ENCODE measurements around the gene KIAA0513.

The KIAA0513 gene

DNA sequence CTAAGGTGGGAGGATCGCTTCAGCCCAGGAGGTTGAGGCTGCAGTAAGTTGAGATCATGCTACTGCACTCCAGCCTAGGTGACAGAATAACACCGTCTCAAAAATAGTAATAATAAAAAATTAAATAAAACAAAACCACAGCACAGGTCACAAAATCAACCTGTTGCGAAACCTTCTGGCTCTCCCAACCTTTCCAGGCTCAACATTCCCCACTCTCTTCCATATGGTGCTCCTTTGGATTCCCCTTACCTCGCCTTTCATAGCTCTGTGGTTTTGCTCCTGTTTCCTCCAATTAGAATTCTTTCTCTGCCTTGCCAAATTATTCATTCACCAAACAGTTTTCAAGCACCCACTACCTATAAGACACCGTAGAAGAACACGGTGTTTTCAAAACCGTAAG lies 21.0 kb upstream of the KIAA0513 start:
- Histone ChIP-seq H3K27me3 (ENCODE audit: control insufficient read depth in 1 of 2, insufficient read depth in 2 of 2, low read length in 2 of 2) (no peaks in the 10 kb centered on the region), H3K4me3 (ENCODE audit: low read depth in 1 of 2, low read length in 2 of 2) (no peak overlapping the region), H3K4me1 (ENCODE audit: insufficient read depth, low read length) (peaks cover 69% of the 10 kb centered on the region), H3K27ac (ENCODE audit: low read depth, low read length) (no peak overlapping the region), H3K9ac (ENCODE audit: low read length) (no peak overlapping the region), H3K36me3 (ENCODE audit: insufficient read depth, low read length) (no peaks in the 10 kb centered on the region), H3K9me3 (ENCODE audit: low read length) (no peaks in the 10 kb centered on the region)

DNA sequence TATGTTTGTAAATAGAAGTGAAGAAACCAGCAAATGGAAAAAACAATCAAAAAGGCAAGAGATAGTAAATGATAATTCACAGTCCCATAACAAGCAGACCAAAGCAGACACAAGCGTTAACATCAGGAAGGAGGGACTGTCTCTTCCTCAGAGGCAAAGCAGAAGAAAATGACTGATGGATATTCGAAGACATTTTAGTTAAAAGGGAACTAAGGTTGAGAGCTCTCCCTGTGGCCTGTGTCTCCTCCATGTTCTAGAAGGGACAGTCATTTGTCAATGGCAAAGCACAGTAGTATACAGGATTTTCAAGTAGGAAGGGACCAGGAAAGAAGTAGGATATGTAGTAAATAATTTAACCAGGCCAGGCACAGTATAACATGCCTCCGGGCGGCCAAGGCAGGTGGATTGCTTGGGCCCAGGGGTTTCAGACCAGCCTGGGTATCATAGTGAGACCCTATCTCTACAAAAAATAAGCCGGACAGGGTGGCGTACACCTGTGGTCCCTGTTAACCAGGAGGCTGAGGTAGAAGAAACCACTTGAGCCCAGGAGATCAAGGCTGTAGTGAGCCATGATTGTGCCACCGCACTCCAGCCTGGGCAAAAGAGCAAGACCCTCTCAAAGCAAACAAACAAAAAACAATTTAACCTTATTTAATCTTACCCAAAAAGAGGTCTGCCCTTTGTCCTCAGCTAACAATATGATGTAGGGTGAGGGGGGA lies 19.9 kb upstream of the KIAA0513 start:
- Histone ChIP-seq H3K9ac (ENCODE audit: low read length) (no peak overlapping the region), H3K4me1 (ENCODE audit: insufficient read depth, low read length) (peaks cover 59% of the 10 kb centered on the region), H3K4me3 (ENCODE audit: low read depth in 1 of 2, low read length in 2 of 2) (no peak overlapping the region), H3K27ac (ENCODE audit: low read depth, low read length) (no peak overlapping the region), H3K27me3 (ENCODE audit: control insufficient read depth in 1 of 2, insufficient read depth in 2 of 2, low read length in 2 of 2) (no peaks in the 10 kb centered on the region), H3K9me3 (ENCODE audit: low read length) (no peaks in the 10 kb centered on the region), H3K36me3 (ENCODE audit: insufficient read depth, low read length) (no peaks in the 10 kb centered on the region)

DNA sequence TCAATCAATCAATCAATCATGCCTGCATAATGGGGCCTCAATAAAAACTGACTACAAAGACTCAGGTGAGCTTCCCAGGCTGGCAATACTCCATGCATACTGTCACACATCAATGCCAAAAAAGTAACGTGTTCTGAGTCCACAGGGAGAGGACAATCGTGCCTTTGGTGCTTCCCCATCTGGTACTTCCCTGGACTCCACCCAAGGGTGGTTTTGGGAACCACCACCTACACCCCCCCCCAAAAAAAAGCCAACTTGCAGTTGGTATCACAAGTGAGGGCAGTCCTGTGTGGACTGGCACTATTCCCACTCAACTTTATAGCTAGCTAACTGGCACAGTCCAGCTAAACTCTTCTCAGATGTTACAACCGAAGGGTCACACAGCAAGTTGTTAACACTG lies 19.3 kb upstream of the KIAA0513 start:
- Histone ChIP-seq H3K27me3 (ENCODE audit: control insufficient read depth in 1 of 2, insufficient read depth in 2 of 2, low read length in 2 of 2) (no peaks in the 10 kb centered on the region), H3K36me3 (ENCODE audit: insufficient read depth, low read length) (no peaks in the 10 kb centered on the region), H3K27ac (ENCODE audit: low read depth, low read length) (no peak overlapping the region), H3K4me1 (ENCODE audit: insufficient read depth, low read length) (peaks cover 53% of the 10 kb centered on the region), H3K9ac (ENCODE audit: low read length) (no peak overlapping the region), H3K9me3 (ENCODE audit: low read length) (no peaks in the 10 kb centered on the region), H3K4me3 (ENCODE audit: low read depth in 1 of 2, low read length in 2 of 2) (no peak overlapping the region)

DNA sequence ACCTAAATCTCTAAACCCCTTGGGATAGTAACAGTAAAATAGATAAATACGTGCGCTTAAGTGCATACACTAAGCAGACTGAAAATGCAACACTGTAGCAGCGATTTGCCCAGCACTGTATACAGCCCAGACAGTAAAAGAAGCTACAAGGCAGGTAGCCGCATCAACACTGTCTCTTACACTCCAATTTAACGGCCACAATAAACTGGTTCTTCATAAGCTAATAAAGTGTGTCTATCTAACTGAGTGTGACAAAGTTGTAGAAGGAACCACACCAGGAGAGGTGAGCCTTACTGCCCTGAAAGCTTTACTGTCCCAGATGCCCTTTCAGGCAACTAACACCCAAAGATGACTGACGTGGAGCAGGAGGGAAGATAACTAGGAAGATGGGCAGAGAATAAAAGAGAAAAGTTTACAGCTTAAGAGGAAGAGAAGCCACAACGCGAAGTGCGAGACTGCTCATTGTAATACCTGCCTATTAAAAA lies 17.1 kb upstream of the KIAA0513 start:
- H3K9ac ChIP-seq (ENCODE audit: low read length), result peak overlapping the region; percentile 93
- peak overlapping the region; percentile 100 for H3K27ac ChIP-seq (ENCODE audit: low read depth, low read length)
- H3K9me3 ChIP-seq (ENCODE audit: low read length), result no peaks in the 10 kb centered on the region
- H3K4me3 ChIP-seq (ENCODE audit: low read depth in 1 of 2, low read length in 2 of 2), result peak overlapping the region; percentile 83 to 89
- H3K27me3 ChIP-seq (ENCODE audit: control insufficient read depth in 1 of 2, insufficient read depth in 2 of 2, low read length in 2 of 2), result no peaks in the 10 kb centered on the region
- no peaks in the 10 kb centered on the region for H3K36me3 ChIP-seq (ENCODE audit: insufficient read depth, low read length)
- peaks cover 30% of the 10 kb centered on the region for H3K4me1 ChIP-seq (ENCODE audit: insufficient read depth, low read length)

DNA sequence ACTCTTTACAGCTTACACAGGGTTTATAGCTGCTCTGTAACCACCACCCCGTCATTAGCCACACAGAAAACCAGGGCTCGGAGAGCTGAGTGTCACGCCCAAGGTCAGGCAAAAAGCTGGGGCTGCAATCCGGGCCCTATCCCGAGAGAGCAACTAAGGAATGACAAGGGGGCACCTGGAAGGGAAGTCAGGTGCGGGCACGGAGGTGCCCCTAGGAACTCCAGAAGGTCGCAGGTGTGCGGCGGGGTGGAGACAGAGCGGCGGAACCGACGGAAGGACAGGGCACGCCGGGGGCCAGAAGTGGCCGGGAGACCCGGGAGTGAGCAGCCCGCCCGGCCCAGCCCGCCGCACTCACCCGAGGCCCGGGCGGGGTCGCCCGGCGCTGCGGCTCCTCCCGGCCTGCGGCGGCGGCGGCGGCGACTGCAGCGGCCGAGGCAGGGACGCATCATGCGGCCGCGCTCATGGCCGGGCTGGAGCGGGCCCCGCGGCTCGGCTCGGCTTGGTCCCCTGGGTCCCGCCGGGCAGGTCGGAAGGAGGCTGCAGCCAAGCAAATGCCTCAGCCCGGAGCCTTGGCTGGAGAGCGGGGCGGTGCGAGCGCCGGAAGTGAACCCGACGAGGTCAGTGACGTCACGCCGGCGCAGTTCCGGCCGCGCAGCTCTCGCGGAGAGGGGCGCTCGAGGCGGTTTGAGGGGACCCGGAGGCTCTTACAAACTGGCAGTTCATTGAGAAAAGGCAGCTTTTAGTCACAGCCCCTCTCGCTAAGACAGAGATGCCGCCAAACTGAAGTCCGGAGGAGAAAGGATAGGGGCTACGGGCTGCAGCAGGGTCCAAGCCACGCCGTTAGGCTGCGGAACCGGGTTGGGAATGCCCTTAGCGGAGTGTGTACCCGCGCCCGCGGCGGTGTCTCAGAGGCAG lies 16.4 kb upstream of the KIAA0513 start, which contains the start of gene ZDHHC7:
TSS of gene ZDHHC7 (minus strand) at position 605 of the 915 bp plus-strand sequence. CDS start 20,917 bp downstream, outside the sequence.
- H3K27ac ChIP-seq (ENCODE audit: low read depth, low read length), result peak within 1 kb of the TSS; percentile 100
- H3K4me3 ChIP-seq (ENCODE audit: low read depth in 1 of 2, low read length in 2 of 2), result peak within 1 kb of the TSS; percentile 83 to 89
- H3K4me1 ChIP-seq (ENCODE audit: insufficient read depth, low read length), result peaks cover 25% of the 10 kb centered on the region
- H3K27me3 ChIP-seq (ENCODE audit: control insufficient read depth in 1 of 2, insufficient read depth in 2 of 2, low read length in 2 of 2), result no peaks in the 10 kb centered on the region
- no peaks in the 10 kb centered on the region for H3K36me3 ChIP-seq (ENCODE audit: insufficient read depth, low read length)
- H3K9me3 ChIP-seq (ENCODE audit: low read length), result no peaks in the 10 kb centered on the region
- peak within 1 kb of the TSS; percentile 93 for H3K9ac ChIP-seq (ENCODE audit: low read length)

DNA sequence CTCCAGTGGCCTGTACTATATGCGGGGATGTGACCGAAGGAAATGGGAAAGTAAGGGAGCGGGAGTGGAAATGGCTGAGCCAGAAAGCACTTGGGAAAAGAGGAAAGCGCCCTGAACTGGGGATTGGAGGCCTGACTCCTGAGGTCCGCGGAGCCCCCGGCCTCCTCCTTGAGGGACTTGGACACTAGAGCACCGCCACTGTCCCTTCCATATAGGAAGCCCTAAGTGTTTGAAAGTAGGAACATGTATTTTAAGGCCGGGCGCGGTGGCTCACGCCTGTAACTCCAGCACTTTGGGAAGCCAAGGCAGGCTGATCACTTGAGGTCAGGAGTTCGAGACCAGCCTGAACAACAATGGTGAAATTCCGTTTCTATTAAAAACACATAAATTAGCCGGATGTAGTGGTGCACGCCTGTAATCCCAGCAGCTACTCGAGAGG lies 15.7 kb upstream of the KIAA0513 start:
- H3K4me1 ChIP-seq (ENCODE audit: insufficient read depth, low read length), result peaks cover 25% of the 10 kb centered on the region
- H3K9ac ChIP-seq (ENCODE audit: low read length), result peak overlapping the region; percentile 90

DNA sequence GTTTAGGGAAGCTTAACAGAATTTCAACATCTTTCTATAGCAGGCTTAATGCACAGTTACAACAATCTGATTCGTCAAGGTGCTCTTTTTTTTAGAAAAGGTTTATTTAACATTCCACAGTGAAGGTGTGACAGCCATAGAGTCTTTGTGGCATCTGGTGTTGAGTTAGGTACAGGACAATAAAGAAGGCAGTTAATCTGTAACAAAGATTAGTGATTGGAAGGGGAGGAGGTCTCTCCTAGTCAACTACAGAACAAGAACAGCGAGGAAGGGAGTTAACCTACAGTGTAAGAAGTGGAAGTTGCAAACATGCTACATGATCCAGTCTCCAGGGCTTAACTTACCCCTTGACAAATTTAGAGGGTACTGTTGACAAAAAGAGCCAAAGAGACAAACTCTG lies 13.3 kb upstream of the KIAA0513 start:
- no peak overlapping the region for H3K27ac ChIP-seq (ENCODE audit: low read depth, low read length)
- H3K27me3 ChIP-seq (ENCODE audit: control insufficient read depth in 1 of 2, insufficient read depth in 2 of 2, low read length in 2 of 2), result no peaks in the 10 kb centered on the region
- H3K9ac ChIP-seq (ENCODE audit: low read length), result no peak overlapping the region
- no peaks in the 10 kb centered on the region for H3K9me3 ChIP-seq (ENCODE audit: low read length)
- peaks cover 12% of the 10 kb centered on the region for H3K4me1 ChIP-seq (ENCODE audit: insufficient read depth, low read length)
- no peaks in the 10 kb centered on the region for H3K36me3 ChIP-seq (ENCODE audit: insufficient read depth, low read length)
- no peak overlapping the region for H3K4me3 ChIP-seq (ENCODE audit: low read depth in 1 of 2, low read length in 2 of 2)

More for the DNA sequence above, 15.7 kb upstream of the KIAA0513 start:
- Histone ChIP-seq H3K27ac (ENCODE audit: low read depth, low read length) (peak overlapping the region; percentile 100), H3K27me3 (ENCODE audit: control insufficient read depth in 1 of 2, insufficient read depth in 2 of 2, low read length in 2 of 2) (no peaks in the 10 kb centered on the region), H3K36me3 (ENCODE audit: insufficient read depth, low read length) (no peaks in the 10 kb centered on the region), H3K9me3 (ENCODE audit: low read length) (no peaks in the 10 kb centered on the region), H3K4me3 (ENCODE audit: low read depth in 1 of 2, low read length in 2 of 2) (peak overlapping the region; percentile 83 to 89)

DNA sequence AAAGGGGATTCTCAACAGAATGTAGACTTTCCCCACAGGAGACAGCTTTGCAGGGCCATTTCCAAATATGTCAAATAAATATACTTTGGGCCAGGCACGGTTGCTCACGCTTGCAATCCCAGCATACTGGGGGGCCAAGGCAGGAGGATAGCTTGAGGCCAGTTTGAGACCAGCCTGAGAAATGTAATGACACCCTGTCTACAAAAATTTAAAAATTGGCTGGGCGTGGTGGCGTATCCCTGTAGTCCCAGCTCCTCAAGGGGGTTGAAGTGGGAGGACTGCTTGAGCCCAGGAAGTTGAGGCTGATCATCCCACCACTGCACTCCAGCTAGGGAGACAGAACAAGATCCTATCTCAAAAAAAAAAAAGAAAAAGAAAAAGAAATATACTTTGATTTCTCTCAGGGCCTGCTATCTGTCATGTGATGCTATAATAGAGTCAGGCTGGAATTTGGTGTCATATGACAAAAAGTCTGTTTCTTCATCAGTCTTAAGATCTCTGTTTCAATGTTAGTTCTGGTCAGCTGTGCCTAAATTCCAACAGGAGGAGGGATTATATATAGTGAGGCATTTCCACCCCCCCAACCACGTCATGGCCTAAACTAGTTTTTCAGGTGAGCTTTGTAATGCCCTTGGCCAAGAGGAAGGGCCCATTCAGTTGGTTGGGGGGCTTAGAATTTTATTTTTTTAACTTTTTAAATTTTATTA lies 12.0 kb upstream of the KIAA0513 start:
- H3K4me1 ChIP-seq (ENCODE audit: insufficient read depth, low read length), result peaks cover 7% of the 10 kb centered on the region
- no peaks in the 10 kb centered on the region for H3K9me3 ChIP-seq (ENCODE audit: low read length)
- no peak overlapping the region for H3K27ac ChIP-seq (ENCODE audit: low read depth, low read length)

DNA sequence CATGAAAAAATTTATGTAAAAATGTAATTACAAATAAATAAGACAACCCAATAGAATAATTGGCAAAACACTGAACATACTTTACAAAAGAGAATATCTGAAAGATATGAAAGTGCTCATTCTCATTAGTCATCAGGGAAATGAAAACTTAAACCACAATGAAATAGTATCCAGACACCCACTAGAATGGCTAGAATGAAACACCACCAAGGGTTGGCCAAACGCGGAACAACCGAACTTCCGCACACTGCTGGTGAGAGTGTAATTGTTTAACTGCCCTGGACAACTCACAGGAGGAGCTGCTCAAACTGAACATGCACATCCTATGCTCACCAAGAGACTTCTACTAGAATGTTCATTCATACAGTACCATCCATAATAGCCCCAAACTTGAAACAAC lies 10.4 kb upstream of the KIAA0513 start:
- no peak overlapping the region for H3K27ac ChIP-seq (ENCODE audit: low read depth, low read length)
- no peaks in the 10 kb centered on the region for H3K36me3 ChIP-seq (ENCODE audit: insufficient read depth, low read length)
- peaks cover 7% of the 10 kb centered on the region for H3K4me1 ChIP-seq (ENCODE audit: insufficient read depth, low read length)
- H3K4me3 ChIP-seq (ENCODE audit: low read depth in 1 of 2, low read length in 2 of 2), result no peak overlapping the region
- no peaks in the 10 kb centered on the region for H3K9me3 ChIP-seq (ENCODE audit: low read length)
- H3K27me3 ChIP-seq (ENCODE audit: control insufficient read depth in 1 of 2, insufficient read depth in 2 of 2, low read length in 2 of 2), result no peaks in the 10 kb centered on the region
- no peak overlapping the region for H3K9ac ChIP-seq (ENCODE audit: low read length)

More for the DNA sequence above, 12.0 kb upstream of the KIAA0513 start:
- no peak overlapping the region for H3K4me3 ChIP-seq (ENCODE audit: low read depth in 1 of 2, low read length in 2 of 2)
- no peaks in the 10 kb centered on the region for H3K27me3 ChIP-seq (ENCODE audit: control insufficient read depth in 1 of 2, insufficient read depth in 2 of 2, low read length in 2 of 2)
- H3K36me3 ChIP-seq (ENCODE audit: insufficient read depth, low read length), result no peaks in the 10 kb centered on the region
- no peak overlapping the region for H3K9ac ChIP-seq (ENCODE audit: low read length)

DNA sequence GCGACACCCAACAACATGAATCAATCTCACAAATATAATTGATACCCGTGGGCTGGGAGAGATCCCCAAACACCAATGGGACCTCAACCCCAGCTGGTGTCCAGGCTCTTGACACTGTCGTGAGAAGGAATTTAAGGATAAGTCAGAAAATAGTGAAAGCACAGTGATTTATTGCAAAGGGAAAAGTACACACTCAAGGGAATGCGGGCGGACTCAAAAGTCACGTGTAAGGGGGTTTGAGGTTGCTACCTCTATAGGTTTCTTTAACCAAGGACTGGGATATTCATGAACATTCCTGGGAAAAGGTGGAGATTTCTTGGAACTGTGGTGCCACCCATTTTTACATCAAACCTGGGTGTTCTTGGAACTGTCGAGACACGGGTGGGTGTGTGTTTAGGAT lies 10.0 kb upstream of the KIAA0513 start:
- Histone ChIP-seq H3K36me3 (ENCODE audit: insufficient read depth, low read length) (no peaks in the 10 kb centered on the region), H3K9me3 (ENCODE audit: low read length) (no peaks in the 10 kb centered on the region), H3K4me3 (ENCODE audit: low read depth in 1 of 2, low read length in 2 of 2) (no peak overlapping the region), H3K4me1 (ENCODE audit: insufficient read depth, low read length) (peaks cover 7% of the 10 kb centered on the region), H3K27me3 (ENCODE audit: control insufficient read depth in 1 of 2, insufficient read depth in 2 of 2, low read length in 2 of 2) (no peaks in the 10 kb centered on the region), H3K9ac (ENCODE audit: low read length) (no peak overlapping the region), H3K27ac (ENCODE audit: low read depth, low read length) (no peak overlapping the region)
